HEK293T (cell line): Measurements from ENCODE around the gene NUDT4.

Experiments used
- ARNT ChIP-seq: fragments of 450-650 bp; IDR thresholded peaks from 2 replicates; pipeline ENCODE4 v1.6.1; 2017; ENCODE audit warnings: mild to moderate bottlenecking
- BHLHE40 ChIP-seq: fragments of 450-650 bp; IDR thresholded peaks from 2 replicates; pipeline ENCODE4 v1.6.1; 2016; ENCODE audit warnings: mild to moderate bottlenecking, moderate library complexity, borderline replicate concordance
- CTBP1 ChIP-seq: fragments of 450-650 bp; IDR thresholded peaks from 2 replicates; pipeline ENCODE4 v1.6.1; 2016; ENCODE audit warnings: borderline replicate concordance
- ELF4 ChIP-seq: fragments of 450-650 bp; IDR thresholded peaks from 2 replicates; pipeline ENCODE4 v1.6.1; 2017; ENCODE audit warnings: antibody characterized with exemption
- FOXK2 ChIP-seq: fragments of 450-650 bp; IDR thresholded peaks from 2 replicates; pipeline ENCODE4 v1.6.1; 2016; ENCODE audit warnings: mild to moderate bottlenecking
- FOXM1 ChIP-seq: fragments of 450-650 bp; IDR thresholded peaks from 2 replicates; pipeline ENCODE4 v1.6.1; 2017; ENCODE audit warnings: mild to moderate bottlenecking, borderline replicate concordance
- NFRKB ChIP-seq: fragments of 450-650 bp; IDR thresholded peaks from 2 replicates; pipeline ENCODE4 v1.6.1; 2016; ENCODE audit warnings: mild to moderate bottlenecking, moderate library complexity
- PKNOX1 ChIP-seq: fragments of 450-650 bp; IDR thresholded peaks from 2 replicates; pipeline ENCODE4 v1.6.1; 2016
- SP1 ChIP-seq: fragments of 450-650 bp; IDR thresholded peaks from 2 replicates; pipeline ENCODE4 v1.6.1; 2017
- SUZ12 ChIP-seq: fragments of 450-650 bp; IDR thresholded peaks from 2 replicates; pipeline ENCODE4 v1.6.1; 2016; ENCODE audit warnings: mild to moderate bottlenecking
- TARDBP ChIP-seq: fragments of 450-650 bp; IDR thresholded peaks from 2 replicates; pipeline ENCODE4 v1.6.1; 2016
- ZNF384 ChIP-seq: fragments of 450-650 bp; IDR thresholded peaks from 2 replicates; pipeline ENCODE4 v1.6.1; 2016

- TF ChIP-seq ELF4, result no peak
- no peak for TF ChIP-seq FOXM1
- no peak for TF ChIP-seq ZNF384
- no peak for TF ChIP-seq TARDBP
- no peak for TF ChIP-seq CTBP1
- TF ChIP-seq SP1, result no peak
- TF ChIP-seq FOXK2, result no peak
- TF ChIP-seq PKNOX1, result no peak
- no peak for TF ChIP-seq SUZ12
- TF ChIP-seq BHLHE40, result no peak
- no peak for TF ChIP-seq NFRKB
- no peak for TF ChIP-seq ARNT
Measured at GRCh38 chr12:93425736-93426411, 48.1 kb downstream of the NUDT4 start.
